GM18951 (cell line): ENCODE measurements around the gene ENOSF1.

ENCODE experiments used
- POLR2A ChIP-seq: IDR thresholded peaks from 4 replicates; pipeline ENCODE4 v1.6.1; 2011; ENCODE audit warnings: mild to moderate bottlenecking; ENCODE audit not compliant: insufficient read length, insufficient read depth; ENCODE audit errors: extremely low read depth
- in situ Hi-C: fragments of 300-500 bp; cut with MboI; formaldehyde crosslinking; loops from one replicate; pipeline ENCODE4 v1.12.0; 2022; ENCODE audit warnings: low sequenced_read_pairs, mixed read lengths, inconsistent platforms; ENCODE audit not compliant: unreplicated experiment

Gene ENOSF1

DNA sequence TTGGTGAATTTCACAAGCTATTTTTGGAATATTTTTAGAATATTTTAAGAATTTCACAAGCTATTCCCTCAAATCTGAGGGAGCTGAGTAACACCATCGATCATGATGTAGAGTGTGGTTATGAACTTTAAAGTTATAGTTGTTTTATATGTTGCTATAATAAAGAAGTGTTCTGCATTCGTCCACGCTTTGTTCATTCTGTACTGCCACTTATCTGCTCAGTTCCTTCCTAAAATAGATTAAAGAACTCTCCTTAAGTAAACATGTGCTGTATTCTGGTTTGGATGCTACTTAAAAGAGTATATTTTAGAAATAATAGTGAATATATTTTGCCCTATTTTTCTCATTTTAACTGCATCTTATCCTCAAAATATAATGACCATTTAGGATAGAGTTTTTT is 39.1 kb downstream of the ENOSF1 start:
- in situ Hi-C loops: no loop called here
- TF ChIP-seq POLR2A: no peak

DNA sequence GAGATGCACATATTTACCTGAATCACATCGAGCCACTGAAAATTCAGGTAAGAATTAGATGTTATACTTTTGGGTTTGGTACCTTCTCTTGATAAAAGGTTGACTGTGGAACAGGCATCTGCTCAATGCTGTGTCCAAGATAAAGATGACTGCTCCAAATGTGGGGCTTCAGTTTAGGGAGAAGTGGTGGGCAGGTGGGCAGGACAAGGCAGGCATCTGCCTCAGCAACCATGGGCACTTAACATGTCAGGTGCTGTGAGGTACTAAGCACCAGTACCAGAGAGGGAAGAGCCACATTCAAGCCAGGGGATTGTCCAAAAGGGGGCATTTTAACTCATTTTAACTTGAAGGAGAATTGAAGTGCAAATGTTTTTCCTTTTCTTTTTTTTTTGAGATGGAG is 41.0 kb downstream of the ENOSF1 start:
- no peak for TF ChIP-seq POLR2A
- in situ Hi-C loops: no loop called here

DNA sequence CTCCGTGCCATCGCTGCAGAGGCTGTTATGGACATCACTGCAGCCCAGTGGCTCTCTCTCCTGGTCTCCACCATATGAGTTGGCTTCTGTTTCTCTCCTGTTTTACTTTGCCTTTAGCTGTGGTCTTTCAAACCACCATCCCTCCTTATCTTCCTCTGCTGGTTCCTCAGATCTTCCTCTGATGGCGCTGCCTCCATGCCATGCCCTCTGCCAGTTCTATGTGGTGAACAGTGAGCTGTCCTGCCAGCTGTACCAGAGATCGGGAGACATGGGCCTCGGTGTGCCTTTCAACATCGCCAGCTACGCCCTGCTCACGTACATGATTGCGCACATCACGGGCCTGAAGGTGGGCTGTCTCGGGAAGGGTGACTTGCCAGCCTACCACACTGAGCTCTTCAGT is 41.9 kb downstream of the ENOSF1 start:
- peak; percentile 8 for TF ChIP-seq POLR2A
- in situ Hi-C loops: no loop called here

DNA sequence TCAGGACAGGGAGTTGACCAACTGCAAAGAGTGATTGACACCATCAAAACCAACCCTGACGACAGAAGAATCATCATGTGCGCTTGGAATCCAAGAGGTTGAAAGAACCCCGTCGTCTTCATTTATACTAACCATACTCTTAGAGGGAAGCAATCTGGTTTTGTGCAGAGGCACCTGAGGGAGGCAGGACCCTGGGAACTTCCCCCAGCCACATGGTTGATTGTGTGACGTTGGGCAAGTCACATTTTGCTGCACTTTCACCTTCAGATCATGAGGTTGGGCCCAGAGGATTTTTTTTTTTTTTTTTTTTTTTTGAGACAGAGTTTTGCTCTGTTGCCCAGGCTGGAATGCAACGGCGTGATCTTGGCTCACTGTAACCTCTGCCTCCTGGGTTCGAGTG is 43.4 kb downstream of the ENOSF1 start:
- no peak for TF ChIP-seq POLR2A
- in situ Hi-C loops: no loop called here

DNA sequence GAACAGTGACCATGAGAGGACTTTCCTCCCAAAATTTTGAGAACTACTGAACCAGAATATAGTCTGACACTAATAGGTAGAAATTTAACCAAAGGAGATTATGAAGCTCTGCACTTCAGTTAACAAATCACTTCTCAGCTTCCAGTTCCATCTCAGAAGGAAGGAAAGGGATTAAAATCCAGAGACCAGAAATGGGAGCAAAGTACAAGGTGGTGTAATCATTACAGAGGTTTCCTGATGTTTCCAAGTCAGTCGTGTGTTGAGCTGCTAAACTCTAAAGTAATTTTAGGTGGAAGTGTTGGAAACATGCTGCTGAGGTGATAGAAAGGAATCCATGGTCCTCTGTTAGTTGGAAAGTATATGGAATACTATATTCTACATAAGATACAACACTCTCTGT is 44.2 kb downstream of the ENOSF1 start:
- in situ Hi-C loops: no loop called here

DNA sequence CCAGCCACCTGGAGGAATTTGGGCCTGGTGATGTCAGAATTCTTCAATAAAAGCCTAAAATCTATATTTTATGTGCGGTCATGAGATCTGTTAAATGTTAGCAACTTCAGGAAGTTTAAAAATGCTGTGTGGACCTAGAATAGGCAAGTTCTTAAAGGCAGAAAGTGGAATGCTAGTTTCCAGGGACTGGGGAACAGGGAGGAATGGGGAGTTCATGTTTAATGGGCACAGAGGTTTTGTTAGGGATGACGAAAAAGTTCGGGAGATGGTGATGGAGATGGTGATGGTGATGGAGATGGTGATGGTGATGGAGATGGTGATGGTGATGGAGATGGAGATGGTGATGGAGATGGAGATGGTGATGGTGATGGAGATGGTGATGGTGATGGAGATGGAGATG is 45.8 kb downstream of the ENOSF1 start:
- in situ Hi-C loops: no loop called here
- no peak for TF ChIP-seq POLR2A

More for the DNA sequence above, 44.2 kb downstream of the ENOSF1 start:
- no peak for TF ChIP-seq POLR2A

DNA sequence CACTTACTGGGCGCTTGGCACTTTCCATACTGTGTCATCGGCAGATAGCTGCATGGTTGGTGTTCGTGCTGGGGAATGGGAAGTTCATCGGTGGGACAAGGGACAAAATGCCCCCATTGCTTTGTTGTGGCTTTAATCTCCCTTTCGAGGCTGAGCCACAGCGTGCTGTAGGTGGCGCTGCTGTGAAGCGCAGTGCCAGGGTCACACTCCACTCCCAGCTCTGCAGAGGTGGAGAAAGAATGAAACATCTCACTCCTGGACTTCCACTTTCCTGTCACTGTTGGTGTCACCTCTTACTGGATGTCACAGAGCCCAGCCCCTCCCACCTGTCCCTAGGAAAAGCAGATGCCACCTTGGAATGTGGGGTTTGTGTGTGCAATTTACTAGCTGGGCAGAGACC is 46.3 kb downstream of the ENOSF1 start:
- in situ Hi-C loops: no loop called here

DNA sequence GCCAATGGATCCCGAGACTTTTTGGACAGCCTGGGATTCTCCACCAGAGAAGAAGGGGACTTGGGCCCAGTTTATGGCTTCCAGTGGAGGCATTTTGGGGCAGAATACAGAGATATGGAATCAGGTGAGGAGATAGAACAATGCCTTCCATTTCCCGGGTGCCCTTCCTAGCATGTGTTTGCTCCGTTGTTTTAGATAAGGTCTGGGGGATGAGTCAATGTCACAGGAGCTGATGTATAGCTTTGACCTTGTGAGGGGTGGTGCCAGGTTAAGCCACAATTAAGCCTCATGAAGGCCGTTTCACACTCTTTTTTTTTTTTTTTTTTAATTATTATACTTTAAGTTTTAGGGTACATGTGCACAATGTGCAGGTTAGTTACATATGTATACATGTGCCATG is 50.2 kb downstream of the ENOSF1 start:
- TF ChIP-seq POLR2A: no peak
- in situ Hi-C loops: no loop called here

More for the DNA sequence above, 46.3 kb downstream of the ENOSF1 start:
- no peak for TF ChIP-seq POLR2A

DNA sequence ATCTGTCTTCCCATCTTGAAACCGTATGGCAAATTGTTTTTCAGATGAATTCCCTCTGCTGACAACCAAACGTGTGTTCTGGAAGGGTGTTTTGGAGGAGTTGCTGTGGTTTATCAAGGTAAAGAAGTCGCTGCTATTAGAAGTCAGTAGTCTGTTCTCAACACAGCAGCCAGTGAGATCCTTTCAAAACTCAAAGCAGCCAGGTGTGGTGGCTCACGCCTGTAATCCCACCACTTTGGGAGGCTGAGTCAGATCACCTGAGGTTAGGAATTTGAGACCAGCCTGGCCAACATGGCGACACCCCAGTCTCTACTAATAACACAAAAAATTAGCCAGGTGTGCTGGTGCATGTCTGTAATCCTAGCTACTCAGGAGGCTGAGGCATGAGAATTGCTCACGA is 52.8 kb downstream of the ENOSF1 start:
- TF ChIP-seq POLR2A: no peak
- in situ Hi-C loops: no loop called here

DNA sequence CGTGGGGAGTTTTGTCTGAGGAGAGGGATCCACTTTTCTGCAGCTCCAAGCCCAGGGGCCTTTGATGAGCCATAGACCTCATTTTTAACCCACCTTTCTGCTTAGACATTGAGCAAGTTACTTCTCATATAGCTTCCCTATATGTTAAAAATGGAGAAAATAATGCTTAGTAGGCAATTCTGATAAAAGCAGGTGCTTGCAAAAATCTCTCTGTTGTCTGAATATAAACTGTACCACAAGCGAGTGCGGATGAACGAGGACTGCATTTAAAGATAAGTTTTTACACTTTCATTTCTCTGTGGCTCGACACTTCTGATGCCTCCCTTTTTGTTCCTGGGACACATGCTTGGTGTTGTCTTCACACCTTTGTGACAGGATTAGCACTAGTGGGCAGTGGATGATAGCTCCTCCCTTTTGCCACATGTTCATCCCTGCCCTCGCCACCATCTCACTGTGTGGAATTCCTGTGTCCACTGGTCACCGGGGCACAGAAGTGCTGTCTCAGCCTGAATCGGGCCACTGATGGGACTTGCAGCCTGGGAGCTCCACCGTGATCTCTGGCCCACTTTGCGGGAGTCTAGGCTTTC is 53.4 kb downstream of the ENOSF1 start:
- TF ChIP-seq POLR2A: no peak
- in situ Hi-C loops: no loop called here

DNA sequence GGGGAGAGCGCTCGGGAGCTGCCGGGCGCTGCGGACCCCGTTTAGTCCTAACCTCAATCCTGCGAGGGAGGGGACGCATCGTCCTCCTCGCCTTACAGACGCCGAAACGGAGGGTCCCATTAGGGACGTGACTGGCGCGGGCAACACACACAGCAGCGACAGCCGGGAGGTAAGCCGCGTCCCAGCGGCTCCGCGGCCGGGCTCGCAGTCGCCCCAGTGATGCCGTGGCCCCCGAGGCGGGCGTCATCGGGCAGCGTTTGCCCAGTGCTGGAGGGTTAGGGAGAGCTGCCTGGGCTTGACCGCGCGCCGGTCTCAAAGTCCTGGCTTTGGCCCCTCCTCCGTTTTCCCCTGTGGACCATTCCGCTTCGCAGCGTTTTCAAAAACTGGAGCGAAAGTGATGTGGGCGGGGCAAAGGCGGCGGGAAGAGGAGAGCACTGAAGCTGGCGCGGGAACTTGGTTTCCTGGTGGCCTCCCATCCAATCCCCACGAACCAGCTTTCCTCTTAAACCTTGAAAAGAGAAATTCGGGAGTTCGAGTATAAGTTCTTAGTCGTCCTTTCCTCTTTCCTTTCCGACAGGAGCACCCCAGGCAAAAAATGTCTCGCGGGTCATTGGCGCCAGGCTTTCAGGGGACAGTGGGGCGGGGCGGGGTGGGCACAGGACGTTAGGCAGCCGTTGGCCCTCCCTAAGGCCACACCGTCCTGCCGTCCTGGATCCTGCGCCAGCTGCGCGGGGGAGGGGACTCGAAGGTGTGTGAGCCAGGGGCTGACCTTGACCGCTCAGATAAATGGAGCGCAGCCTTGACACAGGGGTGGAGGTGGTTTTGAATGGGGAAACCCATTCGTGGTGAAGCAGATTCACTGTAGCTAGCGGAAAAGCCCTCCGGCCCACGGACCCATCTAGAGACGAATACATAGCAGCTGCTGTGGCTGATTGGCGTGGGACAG is 54.2 kb downstream of the ENOSF1 start:
- peak; percentile 81 for TF ChIP-seq POLR2A
- in situ Hi-C loops: no loop called here

DNA sequence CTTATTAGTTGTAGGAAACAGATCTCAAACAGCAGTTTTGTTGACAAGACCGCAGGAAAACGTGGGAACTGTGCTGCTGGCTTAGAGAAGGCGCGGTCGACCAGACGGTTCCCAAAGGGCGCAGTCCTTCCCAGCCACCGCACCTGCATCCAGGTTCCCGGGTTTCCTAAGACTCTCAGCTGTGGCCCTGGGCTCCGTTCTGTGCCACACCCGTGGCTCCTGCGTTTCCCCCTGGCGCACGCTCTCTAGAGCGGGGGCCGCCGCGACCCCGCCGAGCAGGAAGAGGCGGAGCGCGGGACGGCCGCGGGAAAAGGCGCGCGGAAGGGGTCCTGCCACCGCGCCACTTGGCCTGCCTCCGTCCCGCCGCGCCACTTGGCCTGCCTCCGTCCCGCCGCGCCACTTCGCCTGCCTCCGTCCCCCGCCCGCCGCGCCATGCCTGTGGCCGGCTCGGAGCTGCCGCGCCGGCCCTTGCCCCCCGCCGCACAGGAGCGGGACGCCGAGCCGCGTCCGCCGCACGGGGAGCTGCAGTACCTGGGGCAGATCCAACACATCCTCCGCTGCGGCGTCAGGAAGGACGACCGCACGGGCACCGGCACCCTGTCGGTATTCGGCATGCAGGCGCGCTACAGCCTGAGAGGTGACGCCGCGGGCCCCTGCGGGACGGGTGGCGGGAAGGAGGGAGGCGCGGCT is 55.0 kb downstream of the ENOSF1 start, which contains the start of gene TYMS:
Gene TYMS (plus strand): TSS at position 343 of the 690 bp plus-strand sequence. CDS start 90 bp downstream, at position 433.
- peak; percentile 68 for TF ChIP-seq POLR2A
- in situ Hi-C loops: no loop called here

DNA sequence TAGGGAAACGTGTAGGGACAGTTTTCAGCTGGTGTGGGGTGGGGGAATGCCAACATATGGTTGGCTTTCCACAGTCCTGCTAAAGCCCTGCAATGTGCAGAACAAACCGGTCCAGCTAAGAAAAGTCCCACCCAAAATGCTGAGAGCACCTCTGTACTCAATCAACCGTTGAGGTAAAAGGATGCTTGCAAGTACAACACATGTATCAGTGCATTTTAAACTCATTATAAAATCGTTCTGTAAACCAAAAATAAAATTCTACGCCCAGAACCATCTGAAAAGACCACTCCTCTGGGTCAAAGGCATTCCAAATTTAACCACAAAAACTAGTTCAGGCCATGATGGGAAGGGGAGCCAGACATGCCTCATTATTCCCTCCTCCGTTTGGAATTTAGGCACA is 57.0 kb downstream of the ENOSF1 start:
- in situ Hi-C loops: no loop called here

More for the DNA sequence above, 57.0 kb downstream of the ENOSF1 start:
- no peak for TF ChIP-seq POLR2A
